GM12872 (cell line): ENCODE data around the gene DNAH3.

ENCODE experiments used
- CTCF ChIP-seq: IDR thresholded peaks from 3 replicates; pipeline ENCODE4 v1.5.1; 2011; ENCODE audit warnings: low read depth, mild to moderate bottlenecking, low read length, moderate library complexity; ENCODE audit not compliant: insufficient read depth

DNAH3 gene

GRCh38 chr16:21097151-21097550 is 53.5 kb downstream of the DNAH3 start:
- TF ChIP-seq CTCF, result no peak

DNA sequence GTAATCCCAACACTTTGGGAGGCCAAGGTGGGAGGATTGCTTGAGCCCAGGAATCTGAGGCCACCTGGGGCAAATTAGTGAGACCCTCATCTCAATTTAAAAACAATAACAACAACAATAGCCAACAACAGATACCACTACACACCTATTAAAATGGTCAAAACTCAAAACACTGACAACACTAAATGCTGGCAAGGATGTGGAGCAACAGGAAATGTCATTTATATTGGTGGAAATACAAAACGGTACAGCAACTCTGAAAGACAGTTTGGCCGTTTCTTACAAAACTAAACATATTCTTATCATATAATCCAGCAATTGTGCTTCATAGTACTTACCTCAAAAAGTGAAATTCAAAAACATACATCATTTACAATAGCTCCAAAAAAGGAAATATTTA is 57.7 kb downstream of the DNAH3 start:
- no peak for TF ChIP-seq CTCF

DNA sequence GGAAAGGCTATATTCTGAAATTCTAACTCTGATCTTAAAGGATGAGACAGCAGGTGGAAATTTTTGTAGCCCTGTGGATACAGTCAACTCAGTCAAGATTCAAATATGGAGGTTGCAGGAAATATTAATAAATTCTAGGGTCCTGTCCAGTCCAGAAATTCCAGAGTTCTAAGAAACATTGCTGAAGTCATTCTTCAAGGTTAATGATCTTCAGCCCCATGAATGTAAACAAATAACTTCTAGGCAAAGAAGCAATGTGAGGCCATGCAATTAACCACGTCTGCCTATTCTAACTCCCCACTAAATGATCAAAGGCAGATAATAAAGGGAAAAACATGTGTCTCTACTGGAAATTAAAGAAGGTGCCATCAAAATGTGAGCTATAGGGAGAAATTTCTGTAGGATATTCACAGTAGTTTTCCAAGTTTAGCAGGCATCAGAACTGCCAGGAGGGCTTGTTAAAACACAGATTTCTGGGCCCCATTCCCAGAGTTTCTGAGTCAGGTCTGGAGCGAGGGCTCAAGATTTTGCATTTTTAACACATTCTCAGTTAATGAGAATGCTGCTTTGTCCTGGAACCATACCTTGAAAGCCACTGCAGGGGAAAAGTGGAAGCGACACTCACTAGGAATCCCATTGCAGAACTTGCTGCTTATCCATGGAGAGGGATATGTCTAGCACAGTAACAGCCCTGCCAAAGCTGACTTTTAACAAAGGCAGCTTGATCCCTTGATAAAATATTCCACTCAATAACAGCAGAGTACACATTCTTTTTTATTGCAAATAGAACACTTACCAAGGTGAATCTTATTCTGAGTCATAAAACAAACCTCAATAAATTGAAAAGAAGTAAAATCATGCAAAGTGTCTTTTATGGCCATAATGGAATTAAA is 61.8 kb downstream of the DNAH3 start:
- no peak for TF ChIP-seq CTCF

GRCh38 chr16:21088143-21088542 is 62.5 kb downstream of the DNAH3 start:
- no peak for TF ChIP-seq CTCF

DNA sequence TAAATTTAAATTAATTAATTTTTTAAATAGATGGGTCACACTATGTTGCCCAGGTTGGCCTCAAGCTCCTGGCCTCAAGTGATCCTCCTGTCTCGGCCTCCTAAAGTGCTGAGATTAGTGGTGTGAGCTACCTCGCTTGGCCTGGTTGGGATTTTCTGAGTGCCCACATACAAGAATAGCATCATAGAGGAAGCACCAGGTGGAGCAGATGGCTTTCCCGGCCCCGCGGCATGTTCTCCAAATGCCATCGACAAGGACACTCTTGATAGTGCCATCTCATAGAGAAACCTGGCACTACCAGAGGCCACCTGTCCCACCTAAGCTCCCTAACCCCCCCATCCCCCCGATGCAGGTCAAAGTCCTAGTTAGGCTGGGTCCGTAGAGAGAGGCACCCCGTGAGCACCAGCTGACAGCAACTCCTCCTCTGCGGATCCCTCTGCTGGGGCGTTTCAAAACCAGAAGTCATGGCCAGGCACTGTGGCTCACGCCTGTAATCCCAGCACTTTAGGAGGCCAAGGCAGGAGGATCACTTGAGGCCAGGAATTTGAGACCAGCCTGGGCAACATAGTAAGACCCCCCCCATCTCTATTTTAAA is 65.9 kb downstream of the DNAH3 start:
- no peak for TF ChIP-seq CTCF

- TF ChIP-seq CTCF, result peak; percentile 83
Measured at GRCh38 chr16:21083729-21084268, 66.8 kb downstream of the DNAH3 start.

- TF ChIP-seq CTCF, result no peak
Measured at GRCh38 chr16:21081329-21081728, 69.3 kb downstream of the DNAH3 start.
